Frontal cortex (tissue), 4 donors: ENCODE measurements around the gene RXRA. TPM values are rescaled to one million over a fixed set of nuclear protein-coding genes. Genes with fewer than 3 reads are reported as not detected.

Experiments used
- DNase-seq, 2 donors: peaks; one replicate each; pipeline ENCODE4 v3.0.0; 2012; ENCODE audit warnings: low spot score in 2 of 2
- FAIRE-seq: peaks from 2 replicates; lab custom pipeline; 2012; peaks lifted over from hg19 to GRCh38; lab: Jason Lieb, UNC
- total RNA-seq: library from RNA; depleted of rRNA; stranded (reverse); fragments of >200 nt; gene quantifications from one replicate; pipeline ENCODE4 v1.2.3, GENCODE V29; 2014
- donor health status: control.
- donor health status: control.
- donor health status: control.

The RXRA gene
- total RNA-seq, 1 donor from 2014 or later, result 3.7 TPM

GRCh38 chr9:134420974-134421432 is 94.7 kb downstream of the RXRA start:
- FAIRE-seq, result no peak

DNA sequence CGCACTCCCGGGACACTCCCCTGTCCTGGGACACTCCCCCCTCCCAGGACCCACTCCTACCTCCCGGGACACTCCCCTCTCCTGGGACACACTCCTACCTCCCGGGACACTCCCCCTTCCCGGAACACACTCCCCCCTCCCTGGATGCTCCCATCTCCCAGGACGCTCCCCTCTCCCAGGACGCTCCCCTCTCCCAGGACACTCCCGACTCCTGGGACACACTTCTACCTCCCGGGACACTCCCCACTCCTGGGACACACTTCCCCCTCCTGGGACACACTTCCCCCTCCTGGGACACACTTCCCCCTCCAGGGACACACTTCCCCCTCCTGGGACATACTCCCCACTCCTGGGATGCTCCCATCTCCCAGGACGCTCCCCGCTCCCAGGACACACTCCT is 95.6 kb downstream of the RXRA start:
- FAIRE-seq (no peak), DNase-seq (no peak)

More at GRCh38 chr9:134420974-134421432, 94.7 kb downstream of the RXRA start:
- DNase-seq, result no peak

DNA sequence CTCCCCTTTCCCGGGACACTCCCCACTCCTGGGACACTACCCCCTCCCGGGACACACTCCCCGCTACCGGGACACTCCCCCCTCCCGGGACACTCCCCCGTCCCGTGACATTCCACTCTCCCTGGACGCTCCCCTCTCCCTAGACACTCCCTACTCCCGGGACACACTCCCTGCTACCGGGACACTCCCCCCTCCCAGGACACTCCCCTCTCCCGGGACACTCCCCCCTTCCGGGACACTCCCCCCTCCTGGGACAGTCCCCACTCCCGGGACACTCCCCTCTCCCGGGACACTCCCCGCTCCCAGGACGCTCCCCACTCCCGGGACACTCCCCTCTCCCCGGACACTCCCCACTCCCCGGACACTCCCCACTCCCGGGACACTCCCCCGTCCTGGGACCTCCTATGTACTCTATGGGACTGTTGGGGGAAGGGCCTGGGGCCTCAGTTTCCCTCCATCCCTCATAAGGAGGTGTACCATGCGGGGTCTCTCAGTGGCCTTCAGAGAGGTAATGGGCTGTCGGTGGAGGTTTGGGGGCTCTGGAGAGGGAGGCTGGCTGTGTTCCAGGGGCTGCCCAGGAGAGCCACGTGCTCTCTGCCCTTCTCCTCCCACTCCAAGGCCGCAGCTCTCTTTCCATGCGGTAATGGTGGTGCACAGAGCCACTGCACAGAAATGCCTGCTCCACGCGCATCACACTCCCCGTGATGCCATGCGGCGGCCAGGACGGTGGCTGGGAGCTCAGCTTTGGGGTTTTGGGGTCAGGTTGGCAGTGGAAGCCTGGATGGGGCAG is 96.2 kb downstream of the RXRA start:
- no peak for DNase-seq
- FAIRE-seq, result no peak

DNA sequence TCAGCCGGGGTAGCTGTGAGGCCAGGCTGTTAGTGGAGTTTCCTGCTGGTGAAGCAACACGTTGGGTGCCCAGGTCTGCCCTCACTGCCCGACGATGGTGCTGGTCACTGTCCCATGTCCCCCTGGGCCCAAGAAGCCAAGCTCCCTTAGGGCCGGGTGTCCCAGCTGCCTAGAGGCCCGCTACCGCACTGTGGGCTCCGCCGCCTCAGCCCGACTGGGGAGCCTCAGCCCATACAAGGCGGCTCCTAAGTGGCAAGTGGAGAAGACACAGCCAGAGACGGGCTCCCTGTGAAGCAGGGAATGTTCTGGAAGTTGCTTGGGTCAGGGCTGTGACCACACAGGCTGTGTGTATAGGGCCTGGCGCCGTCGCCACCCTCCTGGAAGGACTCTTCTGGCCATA is 96.9 kb downstream of the RXRA start:
- no peak for DNase-seq
- no peak for FAIRE-seq

DNA sequence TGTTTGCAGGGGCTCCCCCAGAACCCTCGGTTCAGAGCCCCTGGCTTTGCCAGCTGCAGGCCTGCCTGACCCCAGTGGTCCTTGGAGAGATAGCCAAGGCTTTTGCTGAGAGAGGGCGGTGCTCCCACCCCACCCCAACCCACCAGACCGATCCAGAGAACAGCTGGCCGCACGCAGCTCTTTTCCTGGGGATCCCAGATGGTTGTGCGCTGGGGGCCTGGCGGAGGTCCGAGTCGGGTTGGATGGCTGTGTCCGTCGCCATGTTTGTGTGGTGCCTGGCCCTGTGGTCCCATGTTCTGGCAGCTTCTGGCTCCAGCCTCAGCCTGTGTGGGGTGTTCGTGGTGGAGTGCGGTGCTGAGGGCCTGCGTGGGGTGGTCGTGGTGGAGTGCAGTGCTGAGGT is 97.5 kb downstream of the RXRA start:
- no peak for DNase-seq
- no peak for FAIRE-seq

GRCh38 chr9:134424818-134425217 is 98.6 kb downstream of the RXRA start:
- DNase-seq (no peak), FAIRE-seq (no peak)

DNA sequence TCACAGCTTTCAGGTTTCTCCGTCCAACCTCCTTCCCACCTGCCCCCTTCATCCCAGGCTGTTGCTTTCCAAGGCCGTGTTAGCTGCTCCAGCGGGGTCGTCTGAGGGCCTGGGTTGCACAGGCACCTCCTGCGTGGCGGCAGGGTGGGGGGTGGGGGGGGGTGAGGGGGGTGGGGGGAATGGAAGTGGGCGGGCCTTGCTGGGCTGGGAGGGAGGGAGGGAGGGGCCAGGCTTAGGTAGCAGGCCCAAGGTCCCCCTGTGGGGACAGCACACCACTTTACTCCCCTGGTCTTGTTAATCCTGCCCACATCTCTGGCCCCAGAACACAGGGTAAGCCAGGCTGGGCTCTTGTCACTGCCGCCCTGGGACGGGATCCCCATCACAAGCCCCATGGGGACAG is 99.1 kb downstream of the RXRA start:
- FAIRE-seq (no peak), DNase-seq (no peak)

DNA sequence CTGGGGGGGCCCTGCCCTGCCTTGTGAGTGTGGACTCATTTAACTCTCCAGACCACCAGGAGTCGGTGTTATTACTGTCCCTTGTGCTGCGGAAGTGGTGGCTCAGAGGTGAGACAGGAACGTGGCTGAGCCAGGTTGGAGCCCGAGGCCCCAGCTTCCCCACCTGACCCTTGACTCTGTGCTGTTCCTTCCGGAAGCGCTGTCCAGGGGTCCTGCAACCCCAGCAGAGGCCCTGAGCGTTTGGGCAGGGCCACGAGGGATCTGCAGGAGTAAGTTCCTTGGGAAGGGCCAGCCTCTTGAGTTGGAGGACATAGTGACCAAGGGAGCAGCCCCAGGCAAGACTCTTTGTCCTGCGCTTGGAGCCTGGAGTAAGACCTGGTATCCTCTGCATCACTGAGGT is 99.6 kb downstream of the RXRA start:
- DNase-seq, result no peak
- no peak for FAIRE-seq

- DNase-seq (no peak), FAIRE-seq (no peak)
Measured at GRCh38 chr9:134426436-134426835, 100.2 kb downstream of the RXRA start.

- no peak for DNase-seq
- FAIRE-seq, result no peak
Measured at GRCh38 chr9:134427153-134427782, 101.0 kb downstream of the RXRA start.

DNA sequence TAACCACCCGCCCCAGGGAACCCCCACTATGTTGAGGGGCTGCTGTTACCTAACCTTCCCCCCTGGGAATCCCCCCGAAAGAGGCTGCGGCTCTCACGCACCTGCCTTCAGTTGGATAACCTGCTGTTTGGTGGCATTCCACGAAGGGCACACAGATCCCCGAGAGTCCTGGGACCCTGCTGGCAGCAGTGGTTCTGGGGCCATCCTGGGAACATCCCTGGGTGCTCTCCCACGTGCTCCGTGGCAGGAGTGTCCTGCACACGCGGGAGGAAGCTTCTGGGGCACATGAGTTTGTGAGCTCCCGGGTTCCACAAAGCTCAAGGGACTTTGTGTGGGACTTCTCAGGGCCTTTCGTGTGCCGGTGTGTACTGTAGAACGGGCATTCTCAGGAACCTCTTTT is 102.3 kb downstream of the RXRA start:
- DNase-seq, result no peak
- no peak for FAIRE-seq

GRCh38 chr9:134429007-134429406 is 102.8 kb downstream of the RXRA start:
- FAIRE-seq, result no peak
- DNase-seq, result no peak

DNA sequence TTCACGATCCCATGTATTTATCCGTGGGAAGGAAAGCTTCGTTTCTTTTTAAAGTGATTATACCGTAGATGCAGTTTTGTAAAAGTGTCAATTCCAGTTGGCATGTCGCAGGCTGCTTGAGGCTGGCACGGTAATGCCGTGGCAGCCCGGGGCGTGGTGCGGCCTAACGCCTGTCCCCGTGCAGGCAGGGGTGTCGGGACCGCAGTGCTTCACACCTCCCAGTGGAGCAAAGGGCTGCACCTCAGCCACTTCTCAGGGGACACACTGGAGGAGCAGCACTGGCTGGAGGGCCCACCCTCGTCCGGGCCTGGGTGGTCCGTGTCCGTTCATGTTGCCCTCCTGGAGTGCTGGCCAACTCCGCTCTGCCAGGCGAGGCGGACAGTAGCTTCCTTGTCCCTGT is 103.2 kb downstream of the RXRA start:
- DNase-seq, result no peak
- no peak for FAIRE-seq

GRCh38 chr9:134431095-134431494 is 104.8 kb downstream of the RXRA start:
- DNase-seq (no peak), FAIRE-seq (no peak)

DNA sequence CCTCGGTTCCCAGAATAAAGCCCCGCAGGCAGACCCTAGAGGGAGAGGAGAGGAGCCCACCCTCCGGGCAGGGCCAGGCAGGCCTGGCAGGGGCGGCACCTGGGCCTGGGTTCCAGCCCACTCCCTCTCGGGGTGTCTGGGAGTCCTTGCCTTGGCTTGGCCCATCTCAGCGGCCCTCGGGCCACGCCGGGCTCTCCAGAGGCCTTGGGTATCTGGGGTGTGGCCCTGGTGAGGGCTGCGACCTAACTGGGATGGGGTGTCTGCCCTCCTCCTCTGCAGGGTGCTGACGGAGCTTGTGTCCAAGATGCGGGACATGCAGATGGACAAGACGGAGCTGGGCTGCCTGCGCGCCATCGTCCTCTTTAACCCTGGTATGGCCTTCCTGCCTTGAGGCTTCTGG is 105.4 kb downstream of the RXRA start:
- no peak for FAIRE-seq

DNA sequence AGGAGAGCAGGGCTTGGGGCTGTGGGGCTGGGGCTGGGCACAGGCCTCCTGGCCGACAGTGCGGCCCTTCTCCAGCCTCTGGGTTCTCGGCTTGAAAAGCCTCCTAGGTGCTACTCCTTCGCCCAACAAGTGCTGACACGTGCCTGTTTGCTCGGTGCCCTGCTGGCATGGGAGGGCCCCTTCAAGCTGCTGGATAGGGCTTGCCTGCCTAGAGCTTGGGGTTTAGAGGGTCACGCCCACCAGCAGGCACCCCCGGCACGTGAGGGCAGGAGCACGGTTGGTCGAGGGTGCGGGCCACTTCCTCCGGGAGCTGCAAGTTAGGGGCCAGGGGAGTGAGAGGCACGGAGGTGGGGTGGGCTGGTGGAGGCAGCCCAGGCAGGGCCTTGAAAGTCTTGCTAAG is 106.2 kb downstream of the RXRA start:
- no peak for DNase-seq
- no peak for FAIRE-seq

More for the DNA sequence above, 105.4 kb downstream of the RXRA start:
- DNase-seq, result no peak

- DNase-seq (no peak), FAIRE-seq (no peak)
Measured at GRCh38 chr9:134433101-134433500, 106.8 kb downstream of the RXRA start.

DNA sequence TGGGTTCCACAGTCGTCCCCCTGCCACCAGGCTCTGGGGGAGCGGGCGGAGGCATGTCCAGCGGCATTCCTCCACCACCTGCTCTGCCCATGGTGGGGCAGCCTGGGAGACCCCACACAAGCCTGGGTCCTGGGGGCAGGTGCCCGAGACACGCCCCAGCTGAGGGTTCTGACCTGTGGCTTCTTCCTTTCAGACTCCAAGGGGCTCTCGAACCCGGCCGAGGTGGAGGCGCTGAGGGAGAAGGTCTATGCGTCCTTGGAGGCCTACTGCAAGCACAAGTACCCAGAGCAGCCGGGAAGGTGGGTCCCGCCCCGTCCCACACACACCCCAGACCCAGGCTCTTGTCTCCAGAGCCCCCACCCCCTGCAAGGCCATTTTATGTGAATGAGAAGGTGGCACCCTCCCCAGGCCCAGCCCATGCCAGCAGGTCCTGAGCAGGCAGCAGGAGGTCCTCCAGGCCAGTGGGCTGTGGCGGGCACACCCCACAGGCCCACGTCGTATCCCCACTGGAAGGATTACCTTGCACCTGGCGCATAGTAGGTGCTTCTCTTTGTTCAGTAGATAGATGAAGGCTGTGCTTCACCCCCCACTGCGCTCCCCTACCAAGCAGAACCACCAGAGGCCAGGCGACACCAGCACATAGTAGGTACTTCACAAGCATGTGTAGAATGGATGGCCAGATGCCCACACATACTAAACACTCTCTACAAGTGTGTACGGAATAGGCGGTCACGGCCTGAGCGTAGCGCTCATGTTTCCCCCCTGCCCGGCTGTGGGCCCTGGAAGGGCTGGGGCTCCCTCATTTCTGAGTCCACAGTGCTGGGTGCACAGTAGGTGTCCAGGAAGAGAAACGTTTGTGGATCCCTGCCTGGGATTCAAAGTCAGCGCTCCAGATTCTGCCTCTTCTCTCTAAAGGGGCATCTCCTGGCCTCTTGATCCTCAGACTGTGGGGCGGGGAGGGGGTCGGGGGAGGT is 107.9 kb downstream of the RXRA start:
- FAIRE-seq (no peak), DNase-seq (no peak)

DNA sequence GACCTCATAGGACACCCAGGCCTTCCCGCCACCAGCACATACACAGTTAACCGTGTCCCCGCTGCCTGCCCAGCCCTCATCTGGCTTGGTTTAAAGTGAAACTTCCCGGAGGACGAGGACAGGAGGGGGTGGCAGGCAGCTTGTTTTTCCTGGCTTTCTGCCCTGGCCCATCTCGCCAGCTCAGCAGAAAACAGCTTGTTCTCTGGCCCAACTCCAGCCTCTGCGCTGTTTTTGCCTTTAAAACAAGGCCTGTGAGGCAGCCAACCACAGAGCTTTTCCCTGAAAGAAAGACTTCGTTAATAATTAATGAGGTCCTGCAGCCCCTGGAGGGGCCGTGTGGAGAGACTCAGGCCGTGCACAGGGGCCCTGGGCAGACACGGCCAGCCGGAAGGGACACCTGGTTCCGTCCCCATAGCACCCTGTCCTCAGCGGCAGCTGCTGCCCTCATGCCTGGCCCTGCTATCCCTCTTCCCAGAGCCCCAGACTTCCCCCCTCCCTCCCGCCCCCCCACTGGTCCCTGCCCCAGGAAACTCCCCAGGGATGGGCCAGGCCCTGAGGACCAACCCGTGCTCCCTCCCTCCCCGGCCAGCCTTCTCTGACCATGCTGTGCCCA is 108.7 kb downstream of the RXRA start:
- FAIRE-seq (no peak), DNase-seq (peak; percentile 84 to 92)
